CD14-positive monocyte (primary cell): ENCODE measurements around the gene ZNHIT2. TPM values are rescaled to one million over a fixed set of nuclear protein-coding genes. Genes with fewer than 3 reads are reported as not detected.

Source experiments
- DNase-seq, 3 donors: peaks; one replicate each; pipeline ENCODE4 v3.0.0-alpha.2; 2011 to 2022
- H2AFZ ChIP-seq: 2 replicates; pipeline ENCODE4 v1.6.0; 2012; ENCODE audit warnings: mild to moderate bottlenecking, low read depth, low read length, inconsistent platforms; ENCODE audit not compliant: insufficient read depth, poor library complexity, severe bottlenecking
- H3K27ac ChIP-seq, 2 donors: 1 replicate in 1 of 2; 2 replicates in 1 of 2; pipeline ENCODE4 v1.5.1; 2012 to 2013; ENCODE audit warnings: low read length in 2 of 2, control low read depth in 1 of 2, inconsistent platforms in 1 of 2, low read depth in 1 of 2, mild to moderate bottlenecking in 1 of 2
- H3K27me3 ChIP-seq, 2 donors: one replicate each; pipeline versions ENCODE4 v1.6.0 to v1.6.1; 2011 to 2013; ENCODE audit warnings: low read length in 2 of 2; ENCODE audit not compliant: control insufficient read depth in 2 of 2, insufficient read depth in 2 of 2
- H3K36me3 ChIP-seq, 2 donors: replicated peaks in 1 of 2; 1 replicate in 1 of 2; 2 replicates in 1 of 2; pipeline versions ENCODE4 v1.5.1 to v1.6.1; 2012 to 2013; ENCODE audit warnings: low read length in 2 of 2, control low read depth in 1 of 2, inconsistent platforms in 1 of 2, mild to moderate bottlenecking in 1 of 2; ENCODE audit not compliant: insufficient read depth in 2 of 2, control insufficient read depth in 1 of 2
- H3K4me1 ChIP-seq, 2 donors: 1 replicate in 1 of 2; 2 replicates in 1 of 2; pipeline versions ENCODE4 v1.5.1 to v1.6.1; 2012 to 2013; ENCODE audit warnings: low read length in 2 of 2, control low read depth in 1 of 2, inconsistent platforms in 1 of 2, mild to moderate bottlenecking in 1 of 2, moderate library complexity in 1 of 2; ENCODE audit not compliant: insufficient read depth in 2 of 2, control insufficient read depth in 1 of 2
- H3K4me2 ChIP-seq: replicated peaks from 2 replicates; pipeline ENCODE3; 2012; ENCODE audit warnings: low read length, moderate library complexity, mild to moderate bottlenecking; ENCODE audit not compliant: poor library complexity, severe bottlenecking; ENCODE audit errors: extremely low read depth
- H3K4me3 ChIP-seq, 3 experiments: fragments of 200-600 bp in 1 of 3; sonication (generic) in 1 of 3; replicated peaks in 1 of 3; 1 replicate in 2 of 3; 2 replicates in 1 of 3; pipeline ENCODE4 v1.5.1; 2011 to 2013; ENCODE audit warnings: low read length in 3 of 3, mild to moderate bottlenecking in 3 of 3, control low read depth in 2 of 3, low read depth in 2 of 3, inconsistent platforms in 1 of 3, moderate library complexity in 1 of 3
- H3K79me2 ChIP-seq: 2 replicates; pipeline ENCODE4 v1.6.0; 2012; ENCODE audit warnings: mild to moderate bottlenecking, control low read depth, inconsistent platforms, low read length, moderate library complexity; ENCODE audit not compliant: insufficient read depth
- H3K9ac ChIP-seq: 2 replicates; pipeline ENCODE4 v1.6.0; 2017; ENCODE audit warnings: low read length, mild to moderate bottlenecking; ENCODE audit not compliant: insufficient read depth, poor library complexity, severe bottlenecking
- H3K9me3 ChIP-seq, 2 donors: replicated peaks in 1 of 2; 1 replicate in 1 of 2; 2 replicates in 1 of 2; pipeline versions ENCODE4 v1.5.1 to v1.6.1; 2012 to 2013; ENCODE audit warnings: low read length in 2 of 2, control low read depth in 1 of 2; ENCODE audit not compliant: control insufficient read depth in 1 of 2, insufficient read depth in 1 of 2
- H4K20me1 ChIP-seq: 2 replicates; pipeline ENCODE4 v1.6.0; 2012; ENCODE audit warnings: mild to moderate bottlenecking, low read length, control low read depth, moderate library complexity; ENCODE audit not compliant: insufficient read depth
- H3K27ac Mint-ChIP-seq, 7 donors: one replicate each; pipeline ENCODE4 v1.8.0; 2020; ENCODE audit warnings: mild to moderate bottlenecking in 7 of 7, mixed read lengths in 7 of 7, moderate library complexity in 6 of 7, inconsistent platforms in 2 of 7
- H3K27me3 Mint-ChIP-seq, 3 donors: one replicate each; pipeline ENCODE4 v1.8.0; 2021 to 2022; ENCODE audit warnings: low read depth in 3 of 3, mild to moderate bottlenecking in 3 of 3, mixed read lengths in 3 of 3, moderate library complexity in 3 of 3, inconsistent platforms in 1 of 3
- H3K36me3 Mint-ChIP-seq, 2 donors: one replicate each; pipeline ENCODE4 v1.8.0; 2020; ENCODE audit warnings: mixed read lengths in 2 of 2, inconsistent platforms in 1 of 2, mild to moderate bottlenecking in 1 of 2
- H3K4me1 Mint-ChIP-seq: one replicate; pipeline ENCODE4 v1.8.0; 2020; ENCODE audit warnings: mild to moderate bottlenecking, mixed read lengths
- H3K4me3 Mint-ChIP-seq, 2 donors: one replicate each; pipeline ENCODE4 v1.8.0; 2020; ENCODE audit warnings: mild to moderate bottlenecking in 2 of 2, mixed read lengths in 2 of 2, moderate library complexity in 1 of 2
- H3K9me3 Mint-ChIP-seq, 7 donors: one replicate each; pipeline ENCODE4 v1.8.0; 2020 to 2022; ENCODE audit warnings: mixed read lengths in 7 of 7, mild to moderate bottlenecking in 6 of 7, moderate library complexity in 6 of 7, inconsistent platforms in 2 of 7
- CTCF ChIP-seq: fragments of 200-600 bp; IDR thresholded peaks from one replicate; pipeline ENCODE4 v1.8.0; 2022; ENCODE audit warnings: antibody characterized with exemption, mild to moderate bottlenecking
- WGBS: methylation state at CpG from one replicate; pipeline ENCODE4 v1.1.5; 2013; ENCODE audit warnings: missing lambda C conversion rate; ENCODE audit not compliant: insufficient coverage; 5-methylcytosine and 5-hydroxymethylcytosine counted together
- intact Hi-C, 2 donors: fragments of 100-400 bp; cut with micrococcal nuclease; formaldehyde crosslinking; loops; one replicate each; pipeline versions ENCODE4 v1.15.0 to v1.15.1; 2023
- polyA plus RNA-seq, 3 donors: library from polyadenylated mRNA; depleted of rRNA in 1 of 3; unstranded in 2 of 3; stranded (reverse) in 1 of 3; fragments of 300-500 nt in 2 of 3; fragments of >200 nt in 1 of 3; fragmentation: Illumina TruSeq in 2 of 3; gene quantifications; 1 replicate in 2 of 3; 2 replicates in 1 of 3; pipeline ENCODE4 v1.2.3, GENCODE V29; 2012 to 2021

ZNHIT2 gene
- polyA plus RNA-seq, 3 donors, result 2.1 to 9.4 (median 5.8) TPM

GRCh38 chr11:65130631-65131416, 13.3 kb upstream of the ZNHIT2 start:
- Histone ChIP-seq H3K4me2 (no peak overlapping the region), H3K27me3 (no peaks in the 10 kb centered on the region), H3K79me2 (peaks cover 38% of the 10 kb centered on the region), H3K4me1 (peaks cover 30% of the 10 kb centered on the region in 2 donors), H3K9me3 (no peaks in the 10 kb centered on the region), H3K9ac (no peak overlapping the region), H4K20me1 (peaks cover 54% of the 10 kb centered on the region), H3K4me3 (no peak overlapping the region), H2AFZ (no peak overlapping the region), H3K36me3 (peaks cover 62 to 69% of the 10 kb centered on the region in 2 donors), H3K27ac (no peak overlapping the region)
- Mint-ChIP-seq H3K27ac (peak overlapping the region in 3 of 7 donors; percentile 1 to 42 (median 36)), H3K4me1 (peaks cover 25% of the 10 kb centered on the region), H3K27me3 (peaks cover 0 to 2% (median 0%) of the 10 kb centered on the region in 3 donors), H3K9me3 (no peaks in the 10 kb centered on the region), H3K4me3 (no peak overlapping the region), H3K36me3 (peaks cover 53 to 72% of the 10 kb centered on the region in 2 donors)
- DNase-seq, result peak in 1 of 3 donors; percentile 5
- intact Hi-C loops, result no loop called here
- TF ChIP-seq CTCF, result no peak
- WGBS, result 100% methylated on average over 14 of the region's 19 CpGs

GRCh38 chr11:65129649-65130441, 12.3 kb upstream of the ZNHIT2 start:
- Histone ChIP-seq H3K4me2 (no peak overlapping the region), H3K4me1 (peaks cover 21 to 22% of the 10 kb centered on the region in 2 donors), H3K27ac (no peak overlapping the region), H3K9ac (no peak overlapping the region), H3K27me3 (no peaks in the 10 kb centered on the region), H3K36me3 (peaks cover 71 to 79% of the 10 kb centered on the region in 2 donors), H2AFZ (no peak overlapping the region), H3K9me3 (no peaks in the 10 kb centered on the region), H3K4me3 (no peak overlapping the region), H3K79me2 (peaks cover 38% of the 10 kb centered on the region), H4K20me1 (peaks cover 54% of the 10 kb centered on the region)
- TF ChIP-seq CTCF, result no peak
- WGBS, result 97% methylated on average over 10 of the region's 13 CpGs
- Mint-ChIP-seq H3K9me3 (no peaks in the 10 kb centered on the region), H3K27me3 (peaks cover 0 to 2% (median 0%) of the 10 kb centered on the region in 3 donors), H3K27ac (peak overlapping the region in 3 of 7 donors; percentile 50 to 60 (median 52)), H3K4me1 (peaks cover 19% of the 10 kb centered on the region), H3K36me3 (peaks cover 62 to 82% of the 10 kb centered on the region in 2 donors), H3K4me3 (no peak overlapping the region)
- intact Hi-C loops, result no loop called here
- DNase-seq, result peak in 1 of 3 donors; percentile 4
